GM23338 (cell line): ENCODE measurements around the gene NOLC1. TPM values are rescaled to one million over a fixed set of nuclear protein-coding genes. Genes with fewer than 3 reads are reported as not detected.

ENCODE experiments used
- ATAC-seq: fragments of 200-7000 bp; cut with Tn5 transposase; 3 replicates; pipeline ENCODE4 v1.9.1; 2020
- DNase-seq: peaks from one replicate; pipeline ENCODE4 v3.0.0-alpha.2; 2015; ENCODE audit warnings: low spot score
- H2AFZ ChIP-seq: fragments of 200-600 bp; sonication (generic); 2 replicates; pipeline ENCODE4 v1.8.0; 2016; ENCODE audit warnings: antibody characterized with exemption, mild to moderate bottlenecking, moderate library complexity
- H3F3A ChIP-seq: fragments of 200-600 bp; sonication (generic); replicated peaks from 2 replicates; pipeline ENCODE4 v1.8.0; 2017; ENCODE audit warnings: antibody characterized with exemption, mixed run types, low read depth
- H3K27ac ChIP-seq: fragments of 200-600 bp; sonication (generic); 2 replicates; pipeline ENCODE4 v1.6.1; 2016; ENCODE audit warnings: low read depth
- H3K27me3 ChIP-seq: fragments of 200-600 bp; sonication (generic); 2 replicates; pipeline ENCODE4 v1.8.0; 2016; ENCODE audit warnings: mild to moderate bottlenecking, mixed run types, moderate library complexity; ENCODE audit not compliant: insufficient read depth
- H3K36me3 ChIP-seq: fragments of 200-600 bp; sonication (generic); 2 replicates; pipeline ENCODE4 v1.8.0; 2016; ENCODE audit warnings: mild to moderate bottlenecking; ENCODE audit not compliant: insufficient read depth
- H3K4me1 ChIP-seq: fragments of 200-600 bp; sonication (generic); 2 replicates; pipeline ENCODE4 v1.8.0; 2016; ENCODE audit warnings: mild to moderate bottlenecking, moderate library complexity; ENCODE audit not compliant: insufficient read depth
- H3K4me2 ChIP-seq: fragments of 200-600 bp; sonication (generic); 2 replicates; pipeline ENCODE4 v1.7.1; 2017; ENCODE audit warnings: mixed run types
- H3K4me3 ChIP-seq: fragments of 200-600 bp; sonication (generic); 2 replicates; pipeline ENCODE4 v1.6.1; 2016; ENCODE audit warnings: mixed run types
- H3K79me2 ChIP-seq: fragments of 200-600 bp; sonication (generic); replicated peaks from 2 replicates; pipeline ENCODE4 v1.8.0; 2017; ENCODE audit warnings: mild to moderate bottlenecking; ENCODE audit not compliant: insufficient read depth
- H3K9me2 ChIP-seq: fragments of 200-600 bp; sonication (generic); 2 replicates; pipeline ENCODE4 v1.8.0; 2017; ENCODE audit not compliant: insufficient read depth
- H4K20me1 ChIP-seq: fragments of 200-600 bp; sonication (generic); replicated peaks from 2 replicates; pipeline ENCODE4 v1.8.0; 2017; ENCODE audit warnings: mild to moderate bottlenecking; ENCODE audit not compliant: insufficient read depth
- H3K27ac Mint-ChIP-seq: 2 replicates; pipeline ENCODE4 v1.8.0; 2020; ENCODE audit warnings: inconsistent platforms, mild to moderate bottlenecking, moderate library complexity, mixed read lengths
- H3K27me3 Mint-ChIP-seq: 3 replicates; pipeline ENCODE4 v1.8.0; 2022; ENCODE audit warnings: low read depth, mild to moderate bottlenecking, moderate library complexity, mixed read lengths, inconsistent platforms; ENCODE audit not compliant: insufficient read depth, poor library complexity
- H3K36me3 Mint-ChIP-seq: 3 replicates; pipeline ENCODE4 v1.8.0; 2021; ENCODE audit warnings: low read depth, mild to moderate bottlenecking, inconsistent platforms, moderate library complexity, mixed read lengths
- H3K4me1 Mint-ChIP-seq: 3 replicates; pipeline ENCODE4 v1.8.0; 2020; ENCODE audit warnings: mild to moderate bottlenecking, inconsistent platforms, mixed read lengths
- H3K4me3 Mint-ChIP-seq: 3 replicates; pipeline ENCODE4 v1.8.0; 2021; ENCODE audit warnings: moderate library complexity, mild to moderate bottlenecking, inconsistent platforms, mixed read lengths
- H3K9me3 Mint-ChIP-seq: 3 replicates; pipeline ENCODE4 v1.8.0; 2020; ENCODE audit warnings: moderate library complexity, mild to moderate bottlenecking, inconsistent platforms, mixed read lengths
- CREB1 ChIP-seq: fragments of 250-450 bp; sonication (Bioruptor Pico); IDR thresholded peaks from 2 replicates; pipeline ENCODE4 v1.5.0; 2020; ENCODE audit warnings: low read depth, mild to moderate bottlenecking, moderate library complexity
- ETS1 ChIP-seq: IDR thresholded peaks from 2 replicates; pipeline ENCODE4 v1.6.1; 2016; ENCODE audit warnings: antibody characterized with exemption
- EZH2phosphoT487 ChIP-seq: fragments of 200-600 bp; sonication (generic); IDR thresholded peaks from one replicate; pipeline ENCODE4 v1.8.1; 2018; ENCODE audit warnings: antibody characterized with exemption; ENCODE audit not compliant: unreplicated experiment
- JUNB ChIP-seq: IDR thresholded peaks from one replicate; pipeline ENCODE4 v1.6.1; 2016; ENCODE audit warnings: antibody characterized with exemption; ENCODE audit not compliant: unreplicated experiment
- NANOG ChIP-seq: IDR thresholded peaks from 2 replicates; pipeline ENCODE4 v1.6.1; 2016; ENCODE audit warnings: antibody characterized with exemption, borderline replicate concordance
- POLR2AphosphoS5 ChIP-seq: IDR thresholded peaks from 2 replicates; pipeline ENCODE4 v1.6.1; 2016; ENCODE audit warnings: antibody characterized with exemption, low read depth
- STAT1 ChIP-seq: IDR thresholded peaks from one replicate; pipeline ENCODE4 v1.6.1; 2016; ENCODE audit warnings: antibody characterized with exemption; ENCODE audit not compliant: unreplicated experiment
- ZNF114 ChIP-seq: fragments of 250-450 bp; sonication (Bioruptor Pico); IDR thresholded peaks from 2 replicates; pipeline ENCODE4 v1.5.0; 2020; ENCODE audit warnings: mild to moderate bottlenecking, moderate library complexity
- ZNF331 ChIP-seq: fragments of 250-450 bp; sonication (Bioruptor Pico); IDR thresholded peaks from 2 replicates; pipeline ENCODE4 v1.5.0; 2020; ENCODE audit warnings: low read depth, mild to moderate bottlenecking, moderate library complexity
- polyA plus RNA-seq: library from polyadenylated mRNA; unstranded; fragments of >200 nt; fragmentation: Nextera tagmentation; extraction: Ambion mirVana; gene quantifications from 2 replicates; pipeline ENCODE4 v1.2.1, GENCODE V29; 2016
- total RNA-seq: library from RNA; depleted of rRNA; stranded (reverse); fragments of >200 nt; shearing (Covaris generic); gene quantifications from 2 replicates; pipeline ENCODE4 v1.2.3, GENCODE V29; 2014
- TF ChIP-seq, protein P1 (sequence below), 2 experiments: fragments of 200-600 bp in 1 of 2; sonication (generic) in 1 of 2; conservative IDR thresholded peaks; 2 replicates each; pipeline versions ENCODE4 v1.5.1 to v1.6.1; 2016 to 2017; ENCODE audit warnings: antibody characterized with exemption in 2 of 2, low read depth in 2 of 2, mild to moderate bottlenecking in 2 of 2, moderate library complexity in 1 of 2
- TF ChIP-seq, protein P2 (sequence below): IDR thresholded peaks from one replicate; pipeline ENCODE4 v1.6.1; 2018; ENCODE audit warnings: antibody characterized with exemption; ENCODE audit not compliant: unreplicated experiment

NOLC1 gene
- total and polyA plus RNA-seq, 2 experiments from 2014 or later = 126 to 178 TPM

DNA sequence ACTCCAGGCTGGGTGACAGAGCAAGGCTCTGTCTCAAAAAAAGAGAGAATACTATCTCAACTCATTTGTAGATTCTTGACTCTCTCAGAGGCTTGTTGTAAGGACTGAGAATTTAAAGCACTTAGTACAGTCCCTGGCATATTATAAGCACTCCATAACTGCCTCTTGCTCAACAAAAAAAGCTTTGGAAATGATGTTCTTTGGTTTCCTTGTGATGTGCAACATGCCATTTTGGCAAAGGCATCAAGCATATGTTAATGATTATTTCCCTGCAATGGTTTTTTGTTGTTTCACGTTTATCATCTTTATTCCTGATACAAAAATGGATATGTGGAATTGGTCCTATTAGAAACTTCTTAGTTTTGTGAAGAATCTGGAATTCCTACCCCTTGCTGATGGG lies 15.7 kb downstream of the NOLC1 start:
- Histone ChIP-seq H2AFZ (no peak overlapping the region), H3K4me3 (no peak overlapping the region), H4K20me1 (peaks cover under 1% of the 10 kb centered on the region; the same call in 1 of the 2 replicates), H3K27me3 (no peaks in the 10 kb centered on the region), H3K4me1 (peaks cover 15% of the 10 kb centered on the region), H3K79me2 (no peaks in the 10 kb centered on the region), H3K4me2 (no peak overlapping the region), H3K36me3 (peaks cover 4% of the 10 kb centered on the region; the same call in 1 of the 2 replicates), H3K9me2 (no peaks in the 10 kb centered on the region), H3F3A (peaks cover 5% of the 10 kb centered on the region; the same call in 1 of the 2 replicates), H3K27ac (no peak overlapping the region)
- Mint-ChIP-seq H3K36me3 (peaks cover 14% of the 10 kb centered on the region; the same call in 2 of the 3 replicates), H3K27me3 (peaks cover 5% of the 10 kb centered on the region), H3K4me3 (no peak overlapping the region), H3K27ac (no peak overlapping the region), H3K9me3 (no peaks in the 10 kb centered on the region), H3K4me1 (peaks cover 9% of the 10 kb centered on the region)
- ATAC-seq (no peak), DNase-seq (no peak)
- no peak for TF ChIP-seq JUNB
- TF ChIP-seq, protein P1, sequence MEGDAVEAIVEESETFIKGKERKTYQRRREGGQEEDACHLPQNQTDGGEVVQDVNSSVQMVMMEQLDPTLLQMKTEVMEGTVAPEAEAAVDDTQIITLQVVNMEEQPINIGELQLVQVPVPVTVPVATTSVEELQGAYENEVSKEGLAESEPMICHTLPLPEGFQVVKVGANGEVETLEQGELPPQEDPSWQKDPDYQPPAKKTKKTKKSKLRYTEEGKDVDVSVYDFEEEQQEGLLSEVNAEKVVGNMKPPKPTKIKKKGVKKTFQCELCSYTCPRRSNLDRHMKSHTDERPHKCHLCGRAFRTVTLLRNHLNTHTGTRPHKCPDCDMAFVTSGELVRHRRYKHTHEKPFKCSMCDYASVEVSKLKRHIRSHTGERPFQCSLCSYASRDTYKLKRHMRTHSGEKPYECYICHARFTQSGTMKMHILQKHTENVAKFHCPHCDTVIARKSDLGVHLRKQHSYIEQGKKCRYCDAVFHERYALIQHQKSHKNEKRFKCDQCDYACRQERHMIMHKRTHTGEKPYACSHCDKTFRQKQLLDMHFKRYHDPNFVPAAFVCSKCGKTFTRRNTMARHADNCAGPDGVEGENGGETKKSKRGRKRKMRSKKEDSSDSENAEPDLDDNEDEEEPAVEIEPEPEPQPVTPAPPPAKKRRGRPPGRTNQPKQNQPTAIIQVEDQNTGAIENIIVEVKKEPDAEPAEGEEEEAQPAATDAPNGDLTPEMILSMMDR (conservative IDR thresholded peaks at IDR 0.05; ENCODE audit: low read depth in 2 of 2) = no peak
- TF ChIP-seq ZNF114 (CRISPR knock-in tag) = no peak
- no peak for TF ChIP-seq EZH2phosphoT487
- TF ChIP-seq, protein P2, sequence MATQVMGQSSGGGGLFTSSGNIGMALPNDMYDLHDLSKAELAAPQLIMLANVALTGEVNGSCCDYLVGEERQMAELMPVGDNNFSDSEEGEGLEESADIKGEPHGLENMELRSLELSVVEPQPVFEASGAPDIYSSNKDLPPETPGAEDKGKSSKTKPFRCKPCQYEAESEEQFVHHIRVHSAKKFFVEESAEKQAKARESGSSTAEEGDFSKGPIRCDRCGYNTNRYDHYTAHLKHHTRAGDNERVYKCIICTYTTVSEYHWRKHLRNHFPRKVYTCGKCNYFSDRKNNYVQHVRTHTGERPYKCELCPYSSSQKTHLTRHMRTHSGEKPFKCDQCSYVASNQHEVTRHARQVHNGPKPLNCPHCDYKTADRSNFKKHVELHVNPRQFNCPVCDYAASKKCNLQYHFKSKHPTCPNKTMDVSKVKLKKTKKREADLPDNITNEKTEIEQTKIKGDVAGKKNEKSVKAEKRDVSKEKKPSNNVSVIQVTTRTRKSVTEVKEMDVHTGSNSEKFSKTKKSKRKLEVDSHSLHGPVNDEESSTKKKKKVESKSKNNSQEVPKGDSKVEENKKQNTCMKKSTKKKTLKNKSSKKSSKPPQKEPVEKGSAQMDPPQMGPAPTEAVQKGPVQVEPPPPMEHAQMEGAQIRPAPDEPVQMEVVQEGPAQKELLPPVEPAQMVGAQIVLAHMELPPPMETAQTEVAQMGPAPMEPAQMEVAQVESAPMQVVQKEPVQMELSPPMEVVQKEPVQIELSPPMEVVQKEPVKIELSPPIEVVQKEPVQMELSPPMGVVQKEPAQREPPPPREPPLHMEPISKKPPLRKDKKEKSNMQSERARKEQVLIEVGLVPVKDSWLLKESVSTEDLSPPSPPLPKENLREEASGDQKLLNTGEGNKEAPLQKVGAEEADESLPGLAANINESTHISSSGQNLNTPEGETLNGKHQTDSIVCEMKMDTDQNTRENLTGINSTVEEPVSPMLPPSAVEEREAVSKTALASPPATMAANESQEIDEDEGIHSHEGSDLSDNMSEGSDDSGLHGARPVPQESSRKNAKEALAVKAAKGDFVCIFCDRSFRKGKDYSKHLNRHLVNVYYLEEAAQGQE = no peak
- no peak for TF ChIP-seq CREB1 (CRISPR knock-in tag)
- TF ChIP-seq ZNF331 (CRISPR knock-in tag) = no peak

DNA sequence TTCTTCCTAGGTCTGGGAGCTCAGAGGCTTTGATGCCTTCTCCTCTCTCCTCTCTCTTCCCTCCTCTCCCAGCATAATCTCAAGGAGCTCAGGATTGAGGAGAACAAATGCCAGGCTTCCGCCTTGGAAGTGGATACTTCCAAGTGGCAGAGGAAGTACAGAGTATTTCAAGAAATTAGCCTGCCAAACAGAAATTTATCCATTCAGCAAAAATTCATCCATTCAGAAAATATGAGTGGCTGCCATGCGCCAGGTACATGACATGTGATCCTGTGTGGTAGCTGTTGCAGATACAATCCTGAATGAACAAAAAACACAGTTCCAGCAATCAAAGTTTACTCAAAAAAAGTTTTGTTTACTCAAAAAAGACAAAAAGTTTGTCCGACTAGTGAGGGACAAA lies 18.4 kb downstream of the NOLC1 start:
- Mint-ChIP-seq H3K9me3 (peaks cover 4% of the 10 kb centered on the region; the same call in 2 of the 3 replicates), H3K4me1 (no peaks in the 10 kb centered on the region; the same call in 2 of the 3 replicates), H3K27me3 (peaks cover 9% of the 10 kb centered on the region), H3K4me3 (no peak overlapping the region), H3K36me3 (no peaks in the 10 kb centered on the region), H3K27ac (no peak overlapping the region)
- DNase-seq = no peak
- H4K20me1 ChIP-seq = no peaks in the 10 kb centered on the region
- H2AFZ ChIP-seq = peak overlapping the region; percentile 1
- no peaks in the 10 kb centered on the region; the same call in 1 of the 2 replicates for H3F3A ChIP-seq
- H3K4me1 ChIP-seq = no peaks in the 10 kb centered on the region
- H3K9me2 ChIP-seq = no peaks in the 10 kb centered on the region
- TF ChIP-seq NANOG (no peak), EZH2phosphoT487 (no peak), CREB1 (CRISPR knock-in tag) (no peak), STAT1 (no peak), ZNF331 (CRISPR knock-in tag) (no peak), POLR2AphosphoS5 (no peak), JUNB (no peak), ZNF114 (CRISPR knock-in tag) (no peak), ETS1 (no peak)
- TF ChIP-seq, protein P2 = no peak
- TF ChIP-seq, protein P1 (conservative IDR thresholded peaks at IDR 0.05; ENCODE audit: low read depth in 2 of 2) = no peak
- no peaks in the 10 kb centered on the region for H3K27me3 ChIP-seq
- H3K79me2 ChIP-seq = no peaks in the 10 kb centered on the region
- no peak for ATAC-seq
- H3K36me3 ChIP-seq = no peaks in the 10 kb centered on the region
- no peak overlapping the region for H3K4me2 ChIP-seq
- H3K27ac ChIP-seq = no peak overlapping the region
- H3K4me3 ChIP-seq = no peak overlapping the region
